H9 (cell line): ENCODE measurements around the gene CHN2. TPM values are rescaled to one million over a fixed set of nuclear protein-coding genes. Genes with fewer than 3 reads are reported as not detected.

ENCODE experiments used
- DNase-seq: peaks from one replicate; pipeline ENCODE4 v3.0.0-alpha.2; 2017
- H2AFZ ChIP-seq: one replicate; pipeline ENCODE4 v1.6.1; 2013; ENCODE audit warnings: mild to moderate bottlenecking, low read length, control low read depth, moderate library complexity
- H2AK5ac ChIP-seq: 2 replicates; pipeline ENCODE4 v1.6.1; 2013; ENCODE audit warnings: low read length, control low read depth, mixed read lengths; ENCODE audit not compliant: insufficient read length
- H2BK120ac ChIP-seq: one replicate; pipeline ENCODE4 v1.6.1; 2013; ENCODE audit warnings: low read depth, mild to moderate bottlenecking, low read length, control low read depth, inconsistent platforms; ENCODE audit not compliant: poor library complexity, severe bottlenecking
- H2BK12ac ChIP-seq: 2 replicates; pipeline ENCODE4 v1.6.1; 2013; ENCODE audit warnings: low read length, control low read depth, mixed read lengths, low read depth; ENCODE audit not compliant: insufficient read length
- H2BK15ac ChIP-seq: 2 replicates; pipeline ENCODE4 v1.6.1; 2013; ENCODE audit warnings: low read depth, low read length, control low read depth
- H2BK20ac ChIP-seq: one replicate; pipeline ENCODE4 v1.6.1; 2013; ENCODE audit warnings: low read depth, mild to moderate bottlenecking, low read length, control low read depth, inconsistent platforms; ENCODE audit not compliant: poor library complexity, severe bottlenecking
- H2BK5ac ChIP-seq: 2 replicates; pipeline ENCODE4 v1.6.1; 2013; ENCODE audit warnings: low read length, control low read depth, mixed read lengths; ENCODE audit not compliant: insufficient read length
- H3K14ac ChIP-seq: 2 replicates; pipeline ENCODE4 v1.6.1; 2013; ENCODE audit warnings: low read length, control low read depth; ENCODE audit not compliant: insufficient read depth
- H3K18ac ChIP-seq: 2 replicates; pipeline ENCODE4 v1.6.1; 2013; ENCODE audit warnings: low read depth, mild to moderate bottlenecking, mixed read lengths, low read length, control low read depth; ENCODE audit not compliant: insufficient read length
- H3K23ac ChIP-seq: 2 replicates; pipeline ENCODE4 v1.6.1; 2013; ENCODE audit warnings: low read length, control low read depth, mixed read lengths, low read depth; ENCODE audit not compliant: insufficient read length
- H3K23me2 ChIP-seq: 2 replicates; pipeline ENCODE4 v1.6.1; 2013; ENCODE audit warnings: low read depth, mild to moderate bottlenecking, mixed read lengths, low read length, control low read depth; ENCODE audit not compliant: insufficient read length, poor library complexity, severe bottlenecking
- H3K27ac ChIP-seq: 2 replicates; pipeline ENCODE4 v1.5.1; 2013; ENCODE audit warnings: low read length, control low read depth, mixed read lengths, low read depth; ENCODE audit not compliant: insufficient read length
- H3K27me3 ChIP-seq: 2 replicates; pipeline ENCODE4 v1.6.1; 2013; ENCODE audit warnings: low read length, control low read depth, inconsistent platforms; ENCODE audit not compliant: insufficient read depth
- H3K4ac ChIP-seq: 2 replicates; pipeline ENCODE4 v1.6.1; 2013; ENCODE audit warnings: low read depth, mild to moderate bottlenecking, control low read depth, inconsistent platforms, low read length, moderate library complexity
- H3K4me1 ChIP-seq: 2 replicates; pipeline ENCODE4 v1.6.1; 2013; ENCODE audit warnings: low read length, control low read depth, inconsistent platforms; ENCODE audit not compliant: insufficient read depth
- H3K4me2 ChIP-seq: 2 replicates; pipeline ENCODE4 v1.6.1; 2013; ENCODE audit warnings: low read length, control low read depth, mixed read lengths; ENCODE audit not compliant: insufficient read length, insufficient read depth
- H3K56ac ChIP-seq: 2 replicates; pipeline ENCODE4 v1.6.1; 2013; ENCODE audit warnings: low read depth, mild to moderate bottlenecking, mixed read lengths, low read length, control low read depth; ENCODE audit not compliant: insufficient read length
- H3K79me1 ChIP-seq: 2 replicates; pipeline ENCODE4 v1.6.1; 2013; ENCODE audit warnings: low read depth, mild to moderate bottlenecking, moderate library complexity, low read length, control low read depth, inconsistent platforms; ENCODE audit not compliant: insufficient read depth, poor library complexity, severe bottlenecking
- H3K79me2 ChIP-seq: 2 replicates; pipeline ENCODE4 v1.6.1; 2013; ENCODE audit warnings: low read length, control low read depth, inconsistent platforms; ENCODE audit not compliant: insufficient read depth
- H3K9ac ChIP-seq: 2 replicates; pipeline ENCODE4 v1.6.1; 2013; ENCODE audit warnings: low read length, control low read depth, mixed read lengths; ENCODE audit not compliant: insufficient read length; ENCODE audit errors: extremely low read depth
- H3K9me3 ChIP-seq: one replicate; pipeline ENCODE4 v1.6.1; 2013; ENCODE audit warnings: low read depth, low read length, inconsistent platforms; ENCODE audit not compliant: control insufficient read depth
- H3T11ph ChIP-seq: one replicate; pipeline ENCODE4 v1.6.1; 2013; ENCODE audit warnings: mild to moderate bottlenecking, low read length, control low read depth, inconsistent platforms
- H4K20me1 ChIP-seq: one replicate; pipeline ENCODE4 v1.6.1; 2013; ENCODE audit not compliant: control insufficient read depth, insufficient read length, insufficient read depth
- H4K5ac ChIP-seq: 2 replicates; pipeline ENCODE4 v1.6.1; 2013; ENCODE audit warnings: low read depth, mild to moderate bottlenecking, mixed read lengths, low read length, control low read depth; ENCODE audit not compliant: insufficient read length
- H4K8ac ChIP-seq: replicated peaks from 2 replicates; pipeline ENCODE4 v1.6.1; 2013; ENCODE audit warnings: low read length, control low read depth, mixed read lengths, low read depth; ENCODE audit not compliant: insufficient read length
- H4K91ac ChIP-seq: 2 replicates; pipeline ENCODE4 v1.6.1; 2013; ENCODE audit warnings: low read depth, mild to moderate bottlenecking, moderate library complexity, mixed read lengths, low read length, control low read depth; ENCODE audit not compliant: insufficient read length
- H3K27ac Mint-ChIP-seq, 3 experiments: 2 replicates in 2 of 3; 3 replicates in 1 of 3; pipeline ENCODE4 v1.8.0; 2020 to 2021; ENCODE audit warnings: mixed read lengths in 3 of 3, mild to moderate bottlenecking in 1 of 3, moderate library complexity in 1 of 3
- H3K27me3 Mint-ChIP-seq: 2 replicates; pipeline ENCODE4 v1.8.0; 2021; ENCODE audit warnings: low read depth, mild to moderate bottlenecking, moderate library complexity, mixed read lengths
- H3K36me3 Mint-ChIP-seq, 3 experiments: 2 replicates in 2 of 3; 3 replicates in 1 of 3; pipeline ENCODE4 v1.8.0; 2020 to 2021; ENCODE audit warnings: low read depth in 3 of 3, mixed read lengths in 3 of 3; ENCODE audit not compliant: insufficient read depth in 1 of 3
- H3K4me1 Mint-ChIP-seq, 2 experiments: 2 replicates each; pipeline ENCODE4 v1.8.0; 2020; ENCODE audit warnings: mixed read lengths in 2 of 2
- H3K4me3 Mint-ChIP-seq, 2 experiments: 2 replicates in 1 of 2; 3 replicates in 1 of 2; pipeline ENCODE4 v1.8.0; 2020 to 2021; ENCODE audit warnings: mild to moderate bottlenecking in 2 of 2, mixed read lengths in 2 of 2, moderate library complexity in 1 of 2
- H3K9me3 Mint-ChIP-seq, 2 experiments: 2 replicates in 1 of 2; 3 replicates in 1 of 2; pipeline ENCODE4 v1.8.0; 2020; ENCODE audit warnings: mild to moderate bottlenecking in 2 of 2, mixed read lengths in 2 of 2, moderate library complexity in 1 of 2
- WGBS: extraction: QIAGEN DNeasy Blood & Tissue Kit; methylation state at CpG from one replicate; pipeline ENCODE4 v1.1.7; 2013; ENCODE audit warnings: missing lambda C conversion rate, low lambda C conversion rate, mixed read lengths; ENCODE audit not compliant: insufficient read length; ENCODE audit errors: extremely low coverage; 5-methylcytosine and 5-hydroxymethylcytosine counted together
- total RNA-seq: library from RNA; stranded (reverse); gene quantifications from 2 replicates; pipeline ENCODE4 v1.2.1, GENCODE V29; 2021
- TF ChIP-seq, protein P1 (sequence below): fragments of 200-600 bp; sonication (generic); conservative IDR thresholded peaks from 3 replicates; pipeline ENCODE4 v1.8.0; 2021; ENCODE audit warnings: antibody characterized with exemption, mild to moderate bottlenecking

Gene CHN2
- total RNA-seq, 1 experiment from 2014 or later = 3.3 TPM

DNA sequence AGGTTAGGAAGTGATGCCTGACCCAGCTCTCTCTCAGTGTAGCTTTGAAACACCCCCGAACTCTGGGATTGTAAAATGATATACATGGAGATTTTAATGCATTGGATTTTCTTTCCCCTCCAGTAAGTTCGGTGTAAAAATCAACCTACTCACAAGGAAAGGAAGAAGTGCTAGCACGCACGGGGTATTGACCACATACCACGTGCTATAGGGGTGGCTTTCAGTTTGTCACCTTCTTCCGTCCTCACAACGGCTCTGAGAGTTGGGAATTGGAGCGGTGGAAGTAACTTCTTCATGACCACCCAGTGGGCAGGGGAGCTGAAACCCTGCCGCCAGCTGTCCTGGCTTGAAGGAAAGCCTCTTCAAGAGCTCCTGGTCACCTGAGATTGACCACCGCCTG lies 219.6 kb downstream of the CHN2 start:
- TF ChIP-seq, protein P1, sequence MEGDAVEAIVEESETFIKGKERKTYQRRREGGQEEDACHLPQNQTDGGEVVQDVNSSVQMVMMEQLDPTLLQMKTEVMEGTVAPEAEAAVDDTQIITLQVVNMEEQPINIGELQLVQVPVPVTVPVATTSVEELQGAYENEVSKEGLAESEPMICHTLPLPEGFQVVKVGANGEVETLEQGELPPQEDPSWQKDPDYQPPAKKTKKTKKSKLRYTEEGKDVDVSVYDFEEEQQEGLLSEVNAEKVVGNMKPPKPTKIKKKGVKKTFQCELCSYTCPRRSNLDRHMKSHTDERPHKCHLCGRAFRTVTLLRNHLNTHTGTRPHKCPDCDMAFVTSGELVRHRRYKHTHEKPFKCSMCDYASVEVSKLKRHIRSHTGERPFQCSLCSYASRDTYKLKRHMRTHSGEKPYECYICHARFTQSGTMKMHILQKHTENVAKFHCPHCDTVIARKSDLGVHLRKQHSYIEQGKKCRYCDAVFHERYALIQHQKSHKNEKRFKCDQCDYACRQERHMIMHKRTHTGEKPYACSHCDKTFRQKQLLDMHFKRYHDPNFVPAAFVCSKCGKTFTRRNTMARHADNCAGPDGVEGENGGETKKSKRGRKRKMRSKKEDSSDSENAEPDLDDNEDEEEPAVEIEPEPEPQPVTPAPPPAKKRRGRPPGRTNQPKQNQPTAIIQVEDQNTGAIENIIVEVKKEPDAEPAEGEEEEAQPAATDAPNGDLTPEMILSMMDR = no peak
- H4K8ac ChIP-seq = no peak overlapping the region
- no peak overlapping the region for H3K23ac ChIP-seq
- no peak overlapping the region for H3K14ac ChIP-seq
- peaks cover 0 to 4% of the 10 kb centered on the region in 2 experiments; a peak in 1 of 4 replicates for H3K4me1 Mint-ChIP-seq
- H3K9me3 ChIP-seq = no peaks in the 10 kb centered on the region
- no peak overlapping the region for H4K5ac ChIP-seq
- no peak overlapping the region for H3K27ac ChIP-seq
- H3K79me1 ChIP-seq = no peaks in the 10 kb centered on the region
- no peaks in the 10 kb centered on the region for H3K4me1 ChIP-seq
- H3T11ph ChIP-seq = no peak overlapping the region
- H3K4ac ChIP-seq = no peak overlapping the region
- H2AK5ac ChIP-seq = no peak overlapping the region
- H3K9me3 Mint-ChIP-seq = no peaks in the 10 kb centered on the region
- H3K27ac Mint-ChIP-seq = no peak overlapping the region
- no peak overlapping the region for H2BK12ac ChIP-seq
- H2AFZ ChIP-seq = no peak overlapping the region
- no peaks in the 10 kb centered on the region for H3K79me2 ChIP-seq
- no CpG with 5 or more reads among the region's 10 CpGs for WGBS
- no peak overlapping the region for H3K4me2 ChIP-seq
- no peak overlapping the region for H3K9ac ChIP-seq
- no peaks in the 10 kb centered on the region for H3K23me2 ChIP-seq
- H3K36me3 Mint-ChIP-seq = no peaks in the 10 kb centered on the region
- no peak overlapping the region for H2BK15ac ChIP-seq
- H2BK20ac ChIP-seq = no peak overlapping the region
- no peak overlapping the region for H3K4me3 Mint-ChIP-seq
- no peaks in the 10 kb centered on the region; the same call in 1 of the 2 replicates for H3K27me3 Mint-ChIP-seq
- no peaks in the 10 kb centered on the region for H3K27me3 ChIP-seq
- no peak for DNase-seq
- no peak overlapping the region for H2BK120ac ChIP-seq
- H2BK5ac ChIP-seq = no peak overlapping the region
- H4K20me1 ChIP-seq = no peaks in the 10 kb centered on the region
- H3K18ac ChIP-seq = no peak overlapping the region
- H4K91ac ChIP-seq = no peak overlapping the region
- H3K56ac ChIP-seq = no peak overlapping the region
